Common myeloid progenitor, CD34-positive (primary cell): Measurements from ENCODE around the gene ZCCHC24.

Source experiments
- CTCF ChIA-PET: fragments of 350-600 bp; sonication (Branson Sonifier 250); formaldehyde crosslinking; loops from one replicate; lab custom pipeline; 2021; ENCODE audit warnings: antibody characterized with exemption; lab: Charles Lee
- POLR2A ChIA-PET: fragments of 350-600 bp; sonication (Branson Sonifier 250); formaldehyde crosslinking; loops from one replicate; lab custom pipeline; 2021; ENCODE audit warnings: antibody characterized with exemption; lab: Charles Lee
- DNase-seq, 3 donors: peaks; one replicate each; pipeline versions ENCODE4 v3.0.0 to v3.0.0-alpha.2; 2013
- H3K27ac ChIP-seq, 2 experiments: 1 replicate in 1 of 2; 2 replicates in 1 of 2; pipeline ENCODE4 v1.7.0; 2013; ENCODE audit warnings: inconsistent platforms in 2 of 2, low read length in 2 of 2, mild to moderate bottlenecking in 2 of 2, low read depth in 1 of 2, moderate library complexity in 1 of 2; ENCODE audit not compliant: severe bottlenecking in 2 of 2, insufficient read depth in 1 of 2, poor library complexity in 1 of 2
- H3K27me3 ChIP-seq, 5 experiments: replicated peaks in 2 of 5; 1 replicate in 3 of 5; 2 replicates in 2 of 5; pipeline versions ENCODE4 v1.6.1 to v1.7.0; 2013; ENCODE audit warnings: low read length in 4 of 5, mild to moderate bottlenecking in 2 of 5, moderate library complexity in 2 of 5, inconsistent platforms in 1 of 5; ENCODE audit not compliant: insufficient read depth in 5 of 5, control insufficient read depth in 4 of 5
- H3K36me3 ChIP-seq, 4 experiments: 1 replicate in 2 of 4; 2 replicates in 2 of 4; pipeline versions ENCODE4 v1.6.1 to v1.7.0; 2013; ENCODE audit warnings: low read length in 3 of 4, control low read depth in 1 of 4, mild to moderate bottlenecking in 1 of 4; ENCODE audit not compliant: control insufficient read depth in 4 of 4, insufficient read depth in 4 of 4
- H3K4me1 ChIP-seq, 4 experiments: 1 replicate in 3 of 4; 2 replicates in 1 of 4; pipeline versions ENCODE4 v1.6.1 to v1.7.1; 2013; ENCODE audit warnings: low read length in 3 of 4, mild to moderate bottlenecking in 3 of 4, control low read depth in 1 of 4, inconsistent platforms in 1 of 4, moderate library complexity in 1 of 4; ENCODE audit not compliant: control insufficient read depth in 4 of 4, insufficient read depth in 4 of 4; ENCODE audit errors: control extremely low read depth in 1 of 4
- H3K4me3 ChIP-seq, 7 experiments: 1 replicate in 4 of 7; 2 replicates in 3 of 7; pipeline versions ENCODE4 v1.5.1 to v1.7.0; 2013; ENCODE audit warnings: mild to moderate bottlenecking in 7 of 7, low read length in 6 of 7, moderate library complexity in 6 of 7, inconsistent platforms in 2 of 7, low read depth in 2 of 7, control low read depth in 1 of 7; ENCODE audit not compliant: insufficient read depth in 4 of 7, control insufficient read depth in 1 of 7; ENCODE audit errors: extremely low read depth in 1 of 7
- H3K9me3 ChIP-seq, 5 experiments: 1 replicate in 4 of 5; 2 replicates in 1 of 5; pipeline versions ENCODE4 v1.6.1 to v1.7.1; 2013; ENCODE audit warnings: low read length in 4 of 5, mild to moderate bottlenecking in 2 of 5, inconsistent platforms in 1 of 5, low read depth in 1 of 5, moderate library complexity in 1 of 5; ENCODE audit not compliant: control insufficient read depth in 4 of 5, insufficient read depth in 2 of 5; ENCODE audit errors: control extremely low read depth in 1 of 5
- WGBS: methylation state at CpG from one replicate; pipeline ENCODE4 v1.1.5; 2013; ENCODE audit not compliant: insufficient coverage; 5-methylcytosine and 5-hydroxymethylcytosine counted together

ZCCHC24 gene

DNA sequence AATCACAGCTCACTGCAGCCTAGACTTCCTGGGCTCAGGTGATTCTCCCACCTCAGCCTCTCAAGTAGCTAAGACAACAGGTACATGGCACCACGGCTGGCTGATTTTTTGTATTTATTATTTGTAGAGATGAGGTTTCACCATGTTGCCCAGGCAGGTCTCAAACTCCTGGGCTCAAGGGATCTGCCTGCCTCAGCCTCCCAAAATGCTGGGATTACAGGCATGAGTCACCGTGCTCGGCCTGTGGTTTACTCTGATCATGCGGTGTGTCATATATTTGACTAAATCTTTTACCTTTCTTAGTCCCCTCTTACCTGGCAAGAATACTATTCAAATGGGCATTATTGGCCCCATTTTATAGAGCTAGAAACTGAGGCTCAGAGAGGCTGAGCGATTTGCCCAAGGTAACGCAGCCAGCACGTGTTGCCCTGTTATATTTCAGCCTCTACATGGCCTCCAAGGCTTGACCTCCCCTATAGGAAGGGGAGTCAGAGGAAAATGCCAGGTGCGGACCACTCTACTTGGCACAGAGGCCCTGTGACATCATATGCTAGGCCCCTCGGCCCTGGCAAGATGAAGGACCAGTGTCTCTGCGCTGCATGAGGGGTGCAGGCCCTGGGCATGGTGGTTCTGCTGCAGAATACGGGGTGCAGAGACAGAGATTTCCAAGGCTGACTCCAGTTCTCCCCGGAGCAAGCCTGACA lies 8.2 kb downstream of the ZCCHC24 start:
- H3K9me3 ChIP-seq, result no peaks in the 10 kb centered on the region
- H3K4me1 ChIP-seq, result peaks cover 0 to 10% (median under 1%) of the 10 kb centered on the region in 4 experiments
- ChIA-PET POLR2A (interaction anchor here (0.7 kb wide), 1 partner anchor 65 kb away, joined by 4 read pairs; no protein-coding TSS in a partner anchor), CTCF (interaction anchor here (0.6 to 1.7 kb wide), 3 partner anchors 15 to 63 kb away, joined by 3 to 4 read pairs (median 3); no protein-coding TSS in a partner anchor)
- no peak overlapping the region for H3K4me3 ChIP-seq
- H3K36me3 ChIP-seq, result no peaks in the 10 kb centered on the region
- H3K27ac ChIP-seq, result no peak overlapping the region
- WGBS, result 96% methylated on average over 9 of the region's 12 CpGs
- H3K27me3 ChIP-seq, result peaks cover 0 to 14% (median 3%) of the 10 kb centered on the region in 5 experiments
- DNase-seq, result no peak

DNA sequence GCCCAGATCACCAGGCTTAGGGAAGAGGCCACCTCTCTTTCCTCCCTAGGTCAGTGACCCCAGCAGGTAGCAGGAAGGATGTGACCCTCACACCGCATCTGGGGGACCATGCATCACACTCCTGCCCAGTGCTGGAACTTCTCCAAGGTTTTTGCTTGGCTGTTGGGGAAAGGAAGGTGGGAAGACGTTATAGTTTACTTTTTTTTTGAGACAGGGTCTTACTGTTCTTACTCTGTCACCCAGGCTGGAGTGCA lies 8.6 kb downstream of the ZCCHC24 start:
- peaks cover 0 to 14% (median 3%) of the 10 kb centered on the region in 5 experiments for H3K27me3 ChIP-seq
- no peaks in the 10 kb centered on the region for H3K36me3 ChIP-seq
- H3K9me3 ChIP-seq, result no peaks in the 10 kb centered on the region
- peaks cover 0 to 10% (median 0%) of the 10 kb centered on the region in 4 experiments for H3K4me1 ChIP-seq
- H3K27ac ChIP-seq, result no peak overlapping the region
- ChIA-PET CTCF (interaction anchor here (0.6 kb wide), 1 partner anchor 62 kb away, joined by 4 read pairs; no protein-coding TSS in a partner anchor), POLR2A (no interaction called here)
- DNase-seq, result no peak
- no peak overlapping the region for H3K4me3 ChIP-seq
- 50% methylated on average over 1 of the region's 2 CpGs for WGBS

DNA sequence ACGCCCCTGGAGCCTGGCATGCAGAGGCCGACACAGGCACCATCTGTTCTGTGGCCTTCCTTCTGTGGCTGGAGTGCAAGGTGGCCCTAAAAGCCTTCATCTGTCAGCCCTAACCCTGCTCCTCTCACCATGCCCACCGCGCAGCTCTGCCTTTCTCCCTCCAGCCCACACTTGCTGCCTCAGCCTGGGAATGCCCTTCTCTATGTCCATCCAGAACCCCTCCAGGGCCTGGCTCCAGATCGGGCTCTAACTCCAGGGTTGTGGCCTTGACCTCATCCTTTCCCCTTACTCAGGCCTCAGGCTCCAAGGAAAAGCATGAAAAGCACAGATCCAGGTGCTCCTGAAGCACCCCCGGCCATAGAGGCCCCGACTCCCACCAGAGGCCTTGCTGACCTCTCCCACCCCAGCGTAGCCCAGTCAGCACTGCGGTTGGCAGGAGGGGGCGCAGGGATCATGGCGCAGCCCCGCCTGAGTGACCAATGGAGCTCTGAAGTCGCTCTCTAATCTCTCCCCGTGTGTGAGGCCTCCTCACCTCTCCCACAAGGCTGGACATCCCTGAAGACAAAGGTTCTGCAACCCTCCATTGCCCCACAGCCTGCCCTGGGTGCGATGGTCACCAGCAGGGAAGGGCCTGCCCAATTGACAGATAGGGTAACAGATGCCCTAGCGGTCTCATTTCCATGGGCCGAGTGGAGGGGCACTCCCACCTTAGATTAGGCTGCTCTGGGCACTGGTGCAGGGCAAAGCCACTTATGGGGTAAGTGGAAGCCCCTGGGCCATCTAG lies 9.2 kb downstream of the ZCCHC24 start:
- 97% methylated on average over 17 of the region's 17 CpGs for WGBS
- Histone ChIP-seq H3K4me1 (peaks cover 0 to 10% (median 0%) of the 10 kb centered on the region in 4 experiments), H3K9me3 (no peaks in the 10 kb centered on the region), H3K4me3 (no peak overlapping the region), H3K27ac (no peak overlapping the region), H3K27me3 (peaks cover 0 to 14% (median 3%) of the 10 kb centered on the region in 5 experiments), H3K36me3 (no peaks in the 10 kb centered on the region)
- ChIA-PET CTCF (interaction anchor here (0.9 kb wide), 2 partner anchors 10 to 32 kb away, joined by 3 read pairs; no protein-coding TSS in a partner anchor), POLR2A (no interaction called here)
- DNase-seq, result no peak

DNA sequence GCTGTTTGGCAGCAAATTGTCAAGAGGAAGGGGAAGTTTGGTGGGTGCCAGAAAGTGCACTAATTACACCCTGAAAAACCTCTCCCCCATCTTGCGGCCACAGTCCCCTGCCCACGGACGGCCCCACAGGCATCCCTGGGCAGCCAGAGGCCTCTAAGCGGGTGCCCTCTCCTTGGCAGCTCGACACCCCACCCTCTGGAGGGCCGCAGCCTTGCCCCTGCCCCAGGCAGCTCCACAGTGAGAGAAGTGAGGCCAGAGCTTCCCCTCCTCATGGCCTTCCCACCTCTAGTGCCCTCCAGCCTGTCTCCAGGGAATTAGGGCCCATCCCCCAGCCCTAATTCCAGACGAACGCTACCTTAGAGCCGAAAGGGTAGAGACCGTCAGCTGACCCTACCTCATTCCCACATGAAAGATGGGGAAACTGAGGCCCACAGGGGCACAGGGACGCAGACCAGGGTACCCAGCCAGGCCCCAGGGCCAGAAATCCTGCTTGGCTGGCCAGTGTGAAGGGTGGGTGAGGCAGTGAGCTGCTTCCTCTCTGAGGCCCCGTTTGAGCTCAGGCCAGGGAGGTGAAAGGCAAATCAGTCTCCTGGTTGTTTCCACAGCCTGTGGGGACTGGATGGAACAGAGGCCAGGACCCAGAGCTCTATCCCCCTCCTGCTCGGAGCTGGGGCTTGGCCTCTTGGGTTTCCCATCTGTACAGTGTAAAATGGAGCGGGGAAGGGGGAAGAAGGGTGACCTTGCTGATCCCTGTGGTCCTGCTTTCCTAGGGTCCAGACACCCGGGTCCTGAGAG lies 10.0 kb downstream of the ZCCHC24 start:
- WGBS, result 84% methylated on average over 15 of the region's 15 CpGs
- H3K4me1 ChIP-seq, result peaks cover 0 to 10% (median 0%) of the 10 kb centered on the region in 4 experiments
- H3K4me3 ChIP-seq, result no peak overlapping the region
- ChIA-PET CTCF (interaction anchor here (0.9 kb wide), 2 partner anchors 9 to 32 kb away, joined by 3 read pairs; no protein-coding TSS in a partner anchor), POLR2A (no interaction called here)
- no peaks in the 10 kb centered on the region for H3K36me3 ChIP-seq
- H3K27ac ChIP-seq, result no peak overlapping the region
- peaks cover 0 to 14% (median 3%) of the 10 kb centered on the region in 5 experiments for H3K27me3 ChIP-seq
- H3K9me3 ChIP-seq, result no peaks in the 10 kb centered on the region
- no peak for DNase-seq

DNA sequence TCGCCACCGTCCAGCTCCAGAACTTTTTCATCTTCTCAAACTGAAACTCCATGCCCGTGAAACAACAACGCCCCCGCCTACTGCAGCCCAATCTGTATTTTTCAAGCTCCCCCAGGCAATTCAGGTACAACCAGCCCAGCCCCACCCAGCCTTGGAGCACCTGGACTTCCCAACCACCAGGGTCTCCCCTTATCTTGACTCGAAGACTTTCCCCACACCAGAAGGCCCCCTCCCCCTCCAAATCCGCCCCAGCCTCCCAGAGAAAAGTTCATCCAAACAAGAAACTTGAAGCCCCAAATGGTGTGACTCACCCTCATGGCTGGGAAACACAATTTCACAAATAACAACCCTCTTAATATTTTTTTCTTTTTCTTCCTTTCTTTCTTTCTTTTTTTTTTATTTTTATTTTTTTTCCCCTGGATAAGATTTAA lies 10.6 kb downstream of the ZCCHC24 start:
- ChIA-PET POLR2A (no interaction called here), CTCF (interaction anchor here (0.7 to 1.1 kb wide), 2 partner anchors 43 to 929 kb away, joined by 3 read pairs; no protein-coding TSS in a partner anchor)

DNA sequence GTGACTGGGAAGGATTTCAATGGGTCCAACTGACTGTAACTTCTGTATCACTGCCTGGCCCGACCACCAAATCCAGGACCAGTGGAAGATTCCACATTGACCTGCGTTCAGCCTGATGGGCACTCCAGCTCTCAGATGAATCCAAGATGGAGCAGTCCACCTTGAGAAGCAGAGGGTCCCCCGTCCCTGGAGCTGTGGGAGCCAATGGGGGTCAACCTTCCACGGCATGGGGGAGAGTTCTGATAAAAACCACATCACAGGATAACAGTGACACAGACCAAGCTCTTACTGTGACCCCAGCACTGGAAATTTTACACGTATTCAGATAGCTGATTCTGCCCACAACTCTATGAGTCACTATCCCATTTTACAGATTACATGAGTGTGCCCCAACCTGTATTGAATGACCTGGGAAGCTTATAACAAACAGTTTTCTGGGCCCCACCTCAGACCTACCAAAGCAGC lies 11.2 kb downstream of the ZCCHC24 start:
- Histone ChIP-seq H3K27ac (no peak overlapping the region), H3K27me3 (peaks cover 0 to 12% (median 0%) of the 10 kb centered on the region in 5 experiments), H3K9me3 (no peaks in the 10 kb centered on the region), H3K4me1 (peaks cover 0 to 10% (median 0%) of the 10 kb centered on the region in 4 experiments), H3K4me3 (no peak overlapping the region), H3K36me3 (no peaks in the 10 kb centered on the region)
- 97% methylated on average over 4 of the region's 5 CpGs for WGBS
- CTCF ChIA-PET, result interaction anchor here (0.6 to 1.1 kb wide), 4 partner anchors 18 to 930 kb away, joined by 3 read pairs; no protein-coding TSS in a partner anchor
- DNase-seq, result no peak
- POLR2A ChIA-PET, result no interaction called here

More for the DNA sequence above, 10.6 kb downstream of the ZCCHC24 start:
- H3K36me3 ChIP-seq, result no peaks in the 10 kb centered on the region
- WGBS, result 93% methylated on average over 7 of the region's 7 CpGs
- no peak for DNase-seq
- H3K4me3 ChIP-seq, result no peak overlapping the region
- no peaks in the 10 kb centered on the region for H3K9me3 ChIP-seq
- no peak overlapping the region for H3K27ac ChIP-seq
- H3K4me1 ChIP-seq, result peaks cover 0 to 10% (median 0%) of the 10 kb centered on the region in 4 experiments
- H3K27me3 ChIP-seq, result peaks cover 0 to 14% (median 0%) of the 10 kb centered on the region in 5 experiments
